GM08714 (cell line): ENCODE measurements around the gene OSBPL9.

Source experiments
- H3K4me3 ChIP-seq: fragments of 200-500 bp; sonication (Bioruptor generic); 2 replicates; pipeline ENCODE4 v1.5.1; 2014; ENCODE audit warnings: mild to moderate bottlenecking, low read length, inconsistent platforms
- ZNF274 ChIP-seq: IDR thresholded peaks from 2 replicates; pipeline ENCODE4 v1.6.1; 2012; ENCODE audit warnings: mild to moderate bottlenecking, low read depth, low read length

Gene OSBPL9

GRCh38 chr1:51752073-51752948 is 135.4 kb downstream of the OSBPL9 start:
- H3K4me3 ChIP-seq: no peak overlapping the region
- TF ChIP-seq ZNF274: no peak

- H3K4me3 ChIP-seq: no peak overlapping the region
Measured at GRCh38 chr1:51753969-51754368, 137.1 kb downstream of the OSBPL9 start.

DNA sequence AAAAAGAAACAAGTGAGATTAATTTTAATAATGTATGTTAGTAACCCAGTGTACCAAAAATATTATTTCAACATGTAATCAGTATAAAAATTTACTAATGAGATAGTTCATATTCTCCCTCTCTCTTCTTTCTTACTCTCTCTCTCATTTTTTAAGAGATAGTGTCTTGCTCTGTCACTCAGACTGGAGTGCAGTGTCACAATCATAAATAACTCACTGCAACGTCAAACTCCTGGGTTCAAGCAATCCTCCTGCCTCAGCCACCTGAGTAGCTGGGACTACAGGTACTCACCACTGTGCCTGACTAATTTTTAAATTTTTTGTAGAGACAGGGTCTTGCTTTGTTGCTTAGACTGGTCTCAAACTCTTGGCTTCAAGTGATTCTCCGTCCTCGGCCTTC is 137.8 kb downstream of the OSBPL9 start:
- no peak overlapping the region for H3K4me3 ChIP-seq
- no peak for TF ChIP-seq ZNF274

More at GRCh38 chr1:51753969-51754368, 137.1 kb downstream of the OSBPL9 start:
- TF ChIP-seq ZNF274: no peak

GRCh38 chr1:51755437-51755836 is 138.5 kb downstream of the OSBPL9 start:
- no peak for TF ChIP-seq ZNF274
- no peak overlapping the region for H3K4me3 ChIP-seq

DNA sequence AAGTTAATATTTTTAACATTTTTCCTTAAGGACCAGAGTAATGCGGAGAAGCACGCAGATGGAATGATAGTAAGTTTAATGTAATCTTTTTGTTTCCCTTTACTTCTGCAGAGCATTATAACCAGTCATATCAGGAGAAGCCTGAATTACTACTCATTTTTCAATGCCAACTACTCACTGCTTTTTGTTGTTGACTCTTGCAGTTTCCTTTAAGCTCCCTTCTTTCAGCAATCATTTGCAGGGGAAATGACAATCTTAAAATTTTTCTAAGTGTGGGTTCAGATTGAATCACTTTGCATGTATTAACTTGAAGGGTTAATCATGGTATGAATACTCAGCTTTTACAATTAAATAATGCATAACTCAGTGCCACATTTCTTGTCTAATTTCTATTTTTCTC is 139.4 kb downstream of the OSBPL9 start:
- no peak for TF ChIP-seq ZNF274
- no peak overlapping the region for H3K4me3 ChIP-seq

- no peak overlapping the region for H3K4me3 ChIP-seq
- TF ChIP-seq ZNF274: no peak
Measured at GRCh38 chr1:51758310-51758709, 141.4 kb downstream of the OSBPL9 start.

DNA sequence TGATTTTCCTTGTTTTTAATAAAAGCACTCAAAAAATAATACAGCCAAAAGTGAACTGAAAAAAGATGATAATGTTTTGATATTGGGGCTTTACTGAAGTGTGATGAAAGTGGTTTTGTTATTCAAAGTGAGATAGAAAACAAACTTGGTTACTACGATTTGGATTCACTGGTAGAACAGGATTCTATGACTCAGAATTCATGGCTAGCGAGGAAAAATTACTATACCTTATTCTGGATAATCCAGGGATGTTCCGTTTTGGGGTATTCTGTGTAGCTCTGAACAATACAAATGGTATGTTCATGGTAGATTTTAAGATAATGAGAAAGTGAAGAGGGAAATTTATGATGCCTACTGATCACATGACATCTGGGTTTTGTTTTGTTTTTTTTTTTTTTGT is 144.0 kb downstream of the OSBPL9 start:
- TF ChIP-seq ZNF274: no peak
- no peak overlapping the region for H3K4me3 ChIP-seq

- H3K4me3 ChIP-seq: no peak overlapping the region
- TF ChIP-seq ZNF274: no peak
Measured at GRCh38 chr1:51761351-51761750, 144.5 kb downstream of the OSBPL9 start.

- TF ChIP-seq ZNF274: no peak
- H3K4me3 ChIP-seq: no peak overlapping the region
Measured at GRCh38 chr1:51768971-51769588, 152.2 kb downstream of the OSBPL9 start.

DNA sequence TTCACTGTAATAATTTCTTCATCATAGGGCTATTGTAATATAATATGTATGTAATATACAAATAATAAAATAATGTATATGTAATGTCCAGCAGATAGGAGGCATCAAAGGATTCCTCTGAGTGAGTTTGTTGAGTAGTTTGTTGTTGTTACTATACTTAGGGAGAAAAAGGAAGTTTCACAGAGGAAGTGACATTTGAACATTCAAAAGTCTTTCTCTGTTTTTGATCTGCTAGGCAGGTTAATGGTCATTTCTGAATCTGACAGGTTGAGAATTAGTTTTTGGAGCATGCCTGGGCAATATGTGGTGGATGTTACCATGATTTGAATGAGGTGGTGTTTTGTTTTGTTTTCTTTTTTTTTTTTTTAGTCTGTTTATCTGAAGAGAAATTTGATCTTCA is 159.5 kb downstream of the OSBPL9 start:
- TF ChIP-seq ZNF274: no peak
- H3K4me3 ChIP-seq: no peak overlapping the region

- no peak overlapping the region for H3K4me3 ChIP-seq
- TF ChIP-seq ZNF274: no peak
Measured at GRCh38 chr1:51780927-51781326, 164.0 kb downstream of the OSBPL9 start.

DNA sequence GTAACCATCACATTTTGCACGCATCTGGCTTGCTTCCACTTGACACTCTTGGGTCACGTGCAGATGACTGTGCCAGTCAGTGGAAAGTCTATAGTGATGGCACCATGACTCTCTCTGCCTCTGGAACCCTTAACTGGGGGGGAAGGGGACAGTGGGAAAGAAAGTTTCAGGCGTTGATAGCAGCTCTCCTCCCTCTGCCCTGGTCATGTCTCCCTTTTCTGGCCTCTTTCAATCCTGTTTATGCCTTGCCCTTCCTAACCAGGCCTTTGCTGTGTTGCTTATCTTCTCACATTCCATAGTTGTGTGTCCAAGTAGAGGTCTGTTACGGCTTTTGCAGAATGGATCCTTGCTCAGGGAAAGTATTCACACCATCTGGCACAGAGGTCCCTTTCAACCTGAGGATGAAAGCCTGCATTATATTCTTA is 168.1 kb downstream of the OSBPL9 start:
- H3K4me3 ChIP-seq: no peak overlapping the region
- no peak for TF ChIP-seq ZNF274

DNA sequence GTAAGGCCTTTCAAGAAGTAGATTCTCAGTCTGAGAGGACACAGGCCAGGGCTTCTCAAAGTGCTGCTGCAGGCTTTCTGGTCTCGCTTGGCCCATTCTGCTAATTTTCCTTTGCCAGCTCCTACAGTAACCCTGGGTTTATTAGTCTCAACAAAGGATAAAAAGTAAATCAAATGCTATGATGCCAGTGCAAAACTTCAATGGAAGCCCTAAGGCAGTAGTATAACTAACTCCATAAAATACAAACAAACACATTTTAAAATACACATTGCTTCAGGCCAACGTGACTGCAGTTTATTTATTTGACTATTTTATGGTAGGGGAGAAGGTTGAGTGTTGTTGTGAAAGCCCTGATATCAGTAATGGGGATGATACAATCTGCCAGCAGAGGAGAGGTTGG is 172.0 kb downstream of the OSBPL9 start:
- H3K4me3 ChIP-seq: no peak overlapping the region
- TF ChIP-seq ZNF274: no peak

- no peak overlapping the region for H3K4me3 ChIP-seq
- no peak for TF ChIP-seq ZNF274
Measured at GRCh38 chr1:51789342-51789741, 172.4 kb downstream of the OSBPL9 start.

DNA sequence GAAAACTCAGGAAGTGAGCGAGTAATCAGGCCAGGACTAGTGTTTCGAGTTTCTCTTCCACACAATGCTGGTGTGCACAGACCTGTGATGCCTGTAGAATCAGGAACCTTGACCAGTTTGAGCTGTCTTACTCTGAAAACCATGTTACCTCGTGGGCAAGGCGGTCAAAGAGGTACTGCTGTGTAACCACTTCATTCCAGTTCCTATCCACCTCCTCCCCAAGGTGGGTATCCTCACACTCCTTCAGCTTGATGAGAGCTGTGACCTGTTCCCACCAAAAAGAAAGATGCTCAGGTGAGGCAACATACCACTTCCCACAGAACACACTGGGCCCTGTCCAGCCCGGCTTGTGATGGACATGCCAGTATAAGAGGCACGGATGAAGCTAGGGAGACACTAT is 173.5 kb downstream of the OSBPL9 start:
- no peak overlapping the region for H3K4me3 ChIP-seq
- no peak for TF ChIP-seq ZNF274
